ENCODE measurements around the gene B4GALT2. TPM values are rescaled to one million over a fixed set of nuclear protein-coding genes. Genes with fewer than 3 reads are reported as not detected.

B4GALT2 gene
- total RNA-seq, 1 experiment from 2014 or later = 76.8 TPM

GRCh38 chr1:44035726-44036408 lies 56.9 kb downstream of the B4GALT2 start:
- no peak overlapping the region for H3K27ac ChIP-seq (ENCODE audit: low read depth, low read length)

GRCh38 chr1:44036409-44037139 lies 57.6 kb downstream of the B4GALT2 start:
- Histone ChIP-seq H2AFZ (ENCODE audit: low read depth, low read length, poor library complexity, severe bottlenecking) (no peak overlapping the region), H3K27me3 (ENCODE audit: insufficient read depth, low read length) (no peaks in the 10 kb centered on the region), H3K36me3 (ENCODE audit: control insufficient read depth in 1 of 2, insufficient read depth in 2 of 2, low read length in 2 of 2) (no peaks in the 10 kb centered on the region), H3K4me2 (ENCODE audit: low read length) (no peak overlapping the region), H3K27ac (ENCODE audit: low read depth, low read length) (no peak overlapping the region; the same call in 1 of the 2 replicates), H3K4me3 (replicated peaks in 1 of 2; ENCODE audit: low read depth in 1 of 2, low read length in 2 of 2) (no peak overlapping the region), H3K4me1 (ENCODE audit: control insufficient read depth in 1 of 2, insufficient read depth in 2 of 2, low read length in 2 of 2) (peaks cover 16 to 17% of the 10 kb centered on the region in 2 experiments), H3K9ac (ENCODE audit: low read length) (no peak overlapping the region), H3K79me2 (ENCODE audit: insufficient read depth, low read length) (no peaks in the 10 kb centered on the region), H4K20me1 (ENCODE audit: insufficient read depth) (no peaks in the 10 kb centered on the region), H3K9me2 (ENCODE audit: insufficient read depth) (no peaks in the 10 kb centered on the region), H3K9me3 (ENCODE audit: control insufficient read depth in 1 of 2, insufficient read depth in 1 of 2, low read depth in 1 of 2, low read length in 2 of 2) (no peaks in the 10 kb centered on the region)
- no TSS peak for BruUV-seq (replicated peaks)
- DNase-seq (ENCODE audit: low read depth, low spot score) (peak; percentile 64), ATAC-seq (peak; percentile 91)
- ChIA-PET RAD21 (ENCODE audit: low non-redundant PET in 1 of 2, low total read pairs in 2 of 2, uncharacterized antibody in 2 of 2, unreplicated experiment in 2 of 2) (interaction anchor here (0.6 to 1.8 kb wide), 4 partner anchors 30 to 482 kb away, joined by 3 to 10 read pairs (median 4); no protein-coding TSS in a partner anchor), CTCF (interaction anchor here (0.8 to 3.2 kb wide), 9 partner anchors 8 to 273 kb away, joined by 3 to 46 read pairs (median 6); partner anchors contain the start of genes ARTN and CCDC24), POLR2A (no interaction called here)
- intact Hi-C loops (cut with micrococcal nuclease) = loop anchor here (1.0 to 10.0 kb wide), 4 partner anchors 31 to 812 kb away; no protein-coding TSS in a partner anchor
- TF ChIP-seq SP1 (IDR thresholded peaks at IDR 0.05; ENCODE audit: low read depth) (no peak), CTCF (IDR thresholded peaks at IDR 0.05 in 2 of 3, conservative IDR thresholded peaks at IDR 0.05 in 1 of 3; ENCODE audit: borderline replicate concordance in 1 of 3, insufficient read depth in 1 of 3, low read depth in 2 of 3, low read length in 2 of 3) (peak in 2 of 3 experiments; percentile 91 to 95; a peak in 4 of 6 replicates)

More at GRCh38 chr1:44035726-44036408, 56.9 kb downstream of the B4GALT2 start:
- no peaks in the 10 kb centered on the region for H3K36me3 ChIP-seq (ENCODE audit: control insufficient read depth in 1 of 2, insufficient read depth in 2 of 2, low read length in 2 of 2)
- ChIA-PET POLR2A (no interaction called here), CTCF (interaction anchor here (1.0 to 3.2 kb wide), 7 partner anchors 8 to 272 kb away, joined by 3 to 46 read pairs (median 7); no protein-coding TSS in a partner anchor), RAD21 (ENCODE audit: low non-redundant PET in 1 of 2, low total read pairs in 2 of 2, uncharacterized antibody in 2 of 2, unreplicated experiment in 2 of 2) (interaction anchor here (0.6 to 1.8 kb wide), 4 partner anchors 30 to 481 kb away, joined by 3 to 10 read pairs (median 4); no protein-coding TSS in a partner anchor)
- H2AFZ ChIP-seq (ENCODE audit: low read depth, low read length, poor library complexity, severe bottlenecking) = no peak overlapping the region
- no peaks in the 10 kb centered on the region for H3K9me2 ChIP-seq (ENCODE audit: insufficient read depth)
- no TSS peak for BruUV-seq (replicated peaks)
- intact Hi-C loops (cut with micrococcal nuclease) = loop anchor here (1.0 to 10.0 kb wide), 4 partner anchors 31 to 811 kb away; no protein-coding TSS in a partner anchor
- H3K4me1 ChIP-seq (ENCODE audit: control insufficient read depth in 1 of 2, insufficient read depth in 2 of 2, low read length in 2 of 2) = peaks cover 18 to 20% of the 10 kb centered on the region in 2 experiments
- H3K9ac ChIP-seq (ENCODE audit: low read length) = no peak overlapping the region
- H3K9me3 ChIP-seq (ENCODE audit: control insufficient read depth in 1 of 2, insufficient read depth in 1 of 2, low read depth in 1 of 2, low read length in 2 of 2) = no peaks in the 10 kb centered on the region
- H3K4me2 ChIP-seq (ENCODE audit: low read length) = no peak overlapping the region
- H4K20me1 ChIP-seq (ENCODE audit: insufficient read depth) = no peaks in the 10 kb centered on the region
- no peaks in the 10 kb centered on the region for H3K79me2 ChIP-seq (ENCODE audit: insufficient read depth, low read length)
- no peaks in the 10 kb centered on the region for H3K27me3 ChIP-seq (ENCODE audit: insufficient read depth, low read length)
- no peak overlapping the region for H3K4me3 ChIP-seq (replicated peaks in 1 of 2; ENCODE audit: low read depth in 1 of 2, low read length in 2 of 2)
- no peak for DNase-seq (ENCODE audit: low read depth, low spot score)
- ATAC-seq = peak; percentile 20
- no peak for TF ChIP-seq FOSL1 (IDR thresholded peaks at IDR 0.05; ENCODE audit: low read depth)
- no peak for TF ChIP-seq POLR2AphosphoS5 (IDR thresholded peaks at IDR 0.05; ENCODE audit: low read depth, low read length)
- no peak for TF ChIP-seq ELF1 (IDR thresholded peaks at IDR 0.05; ENCODE audit: borderline replicate concordance, low read depth)
- no peak for TF ChIP-seq ATF3 (IDR thresholded peaks at IDR 0.05)
- no peak for TF ChIP-seq SIN3A (IDR thresholded peaks at IDR 0.05; ENCODE audit: low read depth)

All from HCT116 (cell line).